OCI-LY3 (cell line): ENCODE measurements around the gene JMJD7.

ENCODE experiments used
- EZH2phosphoT487 ChIP-seq: fragments of 200-600 bp; shearing (Covaris generic); IDR thresholded peaks from 2 replicates; pipeline ENCODE4 v1.6.1; 2018; ENCODE audit warnings: antibody characterized with exemption, mixed run types, low read depth
- TF ChIP-seq, protein P1 (sequence below): fragments of 200-600, 300-600 bp; sonication (generic); IDR thresholded peaks from 2 replicates; pipeline ENCODE4 v1.5.1; 2014; ENCODE audit warnings: antibody characterized with exemption, low read length, low read depth

DNA sequence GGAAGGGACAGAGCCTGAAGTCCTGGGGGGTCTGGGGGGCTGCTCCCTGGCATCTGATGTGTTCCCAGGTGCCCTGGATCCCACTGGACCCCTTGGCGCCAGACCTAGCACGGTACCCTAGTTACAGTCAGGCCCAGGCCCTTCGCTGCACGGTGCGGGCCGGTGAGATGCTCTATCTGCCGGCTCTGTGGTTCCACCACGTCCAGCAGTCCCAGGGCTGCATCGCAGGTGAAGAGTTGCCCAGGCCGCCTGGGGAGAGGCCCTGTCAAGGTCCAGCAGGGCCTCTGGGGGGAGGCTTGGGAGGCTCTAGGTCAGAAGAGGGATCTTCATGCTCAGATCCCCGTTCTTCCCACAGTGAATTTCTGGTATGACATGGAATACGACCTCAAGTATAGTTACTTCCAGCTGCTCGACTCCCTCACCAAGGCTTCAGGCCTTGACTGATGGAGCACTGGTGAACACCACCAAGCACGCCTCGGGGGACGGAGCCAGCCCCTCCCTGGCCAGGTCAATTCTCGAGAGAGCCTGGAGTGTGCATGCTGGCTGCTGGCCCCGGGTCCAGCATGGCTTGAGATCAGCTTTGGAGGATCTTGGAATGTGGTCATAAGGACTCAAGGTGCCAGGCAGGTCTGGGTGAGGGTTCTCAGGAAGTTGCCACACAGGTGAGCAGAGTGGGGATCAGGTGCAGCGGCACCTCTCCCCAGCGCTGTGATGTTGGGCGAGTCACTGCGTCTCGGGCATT lies 9.0 kb downstream of the JMJD7 start:
- TF ChIP-seq, protein P1, sequence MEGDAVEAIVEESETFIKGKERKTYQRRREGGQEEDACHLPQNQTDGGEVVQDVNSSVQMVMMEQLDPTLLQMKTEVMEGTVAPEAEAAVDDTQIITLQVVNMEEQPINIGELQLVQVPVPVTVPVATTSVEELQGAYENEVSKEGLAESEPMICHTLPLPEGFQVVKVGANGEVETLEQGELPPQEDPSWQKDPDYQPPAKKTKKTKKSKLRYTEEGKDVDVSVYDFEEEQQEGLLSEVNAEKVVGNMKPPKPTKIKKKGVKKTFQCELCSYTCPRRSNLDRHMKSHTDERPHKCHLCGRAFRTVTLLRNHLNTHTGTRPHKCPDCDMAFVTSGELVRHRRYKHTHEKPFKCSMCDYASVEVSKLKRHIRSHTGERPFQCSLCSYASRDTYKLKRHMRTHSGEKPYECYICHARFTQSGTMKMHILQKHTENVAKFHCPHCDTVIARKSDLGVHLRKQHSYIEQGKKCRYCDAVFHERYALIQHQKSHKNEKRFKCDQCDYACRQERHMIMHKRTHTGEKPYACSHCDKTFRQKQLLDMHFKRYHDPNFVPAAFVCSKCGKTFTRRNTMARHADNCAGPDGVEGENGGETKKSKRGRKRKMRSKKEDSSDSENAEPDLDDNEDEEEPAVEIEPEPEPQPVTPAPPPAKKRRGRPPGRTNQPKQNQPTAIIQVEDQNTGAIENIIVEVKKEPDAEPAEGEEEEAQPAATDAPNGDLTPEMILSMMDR, result no peak
- TF ChIP-seq EZH2phosphoT487, result no peak
